Neural cell (in vitro differentiated cells): Measurements from ENCODE around the gene PPP2R2B. TPM values are rescaled to one million over a fixed set of nuclear protein-coding genes. Genes with fewer than 3 reads are reported as not detected.

ENCODE experiments used
- H2AFZ ChIP-seq: fragments of 200-600, 300-800 bp; sonication (generic), shearing (Covaris generic); 2 replicates; pipeline ENCODE4 v1.6.0; 2014; ENCODE audit warnings: low read depth, mild to moderate bottlenecking, antibody characterized with exemption, low read length, moderate library complexity
- H3F3A ChIP-seq: fragments of 200-600 bp; shearing (Covaris generic); 2 replicates; pipeline ENCODE4 v1.6.1; 2016; ENCODE audit warnings: mild to moderate bottlenecking, moderate library complexity, mixed read lengths, antibody characterized with exemption, low read length; ENCODE audit not compliant: insufficient read depth, poor library complexity, severe bottlenecking
- H3K27ac ChIP-seq: fragments of 200-600, 300-800 bp; sonication (generic), shearing (Covaris generic); 2 replicates; pipeline ENCODE4 v1.5.1; 2014; ENCODE audit warnings: mild to moderate bottlenecking, low read length, moderate library complexity
- H3K27me3 ChIP-seq: fragments of 300-800, 200-600 bp; sonication (generic), shearing (Covaris generic); 2 replicates; pipeline ENCODE4 v1.6.0; 2014; ENCODE audit warnings: mild to moderate bottlenecking, low read depth, low read length, moderate library complexity; ENCODE audit not compliant: insufficient read depth
- H3K36me3 ChIP-seq: fragments of 300-800, 200-600 bp; sonication (generic), shearing (Covaris generic); 2 replicates; pipeline ENCODE4 v1.5.1; 2014; ENCODE audit warnings: mild to moderate bottlenecking, antibody characterized with exemption, low read length, moderate library complexity; ENCODE audit not compliant: insufficient read depth
- H3K4me2 ChIP-seq: fragments of 300-800, 200-600 bp; sonication (generic), shearing (Covaris generic); 2 replicates; pipeline ENCODE4 v1.6.0; 2014; ENCODE audit warnings: mild to moderate bottlenecking, low read length
- H3K4me3 ChIP-seq: fragments of 300-800, 200-600 bp; sonication (generic), shearing (Covaris generic); 2 replicates; pipeline ENCODE4 v1.5.1; 2014; ENCODE audit warnings: mild to moderate bottlenecking, low read length, moderate library complexity
- H3K79me2 ChIP-seq: fragments of 200-600 bp; shearing (Covaris generic); replicated peaks from 2 replicates; pipeline ENCODE4 v1.6.0; 2014; ENCODE audit warnings: mild to moderate bottlenecking, low read length, moderate library complexity; ENCODE audit not compliant: insufficient read depth
- H3K9ac ChIP-seq: fragments of 300-800, 200-600 bp; sonication (generic), shearing (Covaris generic); 2 replicates; pipeline ENCODE4 v1.6.1; 2016; ENCODE audit warnings: mild to moderate bottlenecking, low read length, mixed read lengths
- H3K9me2 ChIP-seq: fragments of 200-600 bp; shearing (Covaris generic); 2 replicates; pipeline ENCODE4 v1.6.1; 2016; ENCODE audit warnings: mild to moderate bottlenecking, low read length, mixed read lengths; ENCODE audit not compliant: insufficient read depth
- H3K9me3 ChIP-seq: fragments of 200-600, 300-800 bp; sonication (generic), shearing (Covaris generic); 2 replicates; pipeline ENCODE4 v1.6.1; 2016; ENCODE audit warnings: mild to moderate bottlenecking, mixed run types, low read length, moderate library complexity, mixed read lengths
- H4K20me1 ChIP-seq: fragments of 200-600 bp; shearing (Covaris generic); 2 replicates; pipeline ENCODE4 v1.6.1; 2016; ENCODE audit warnings: mild to moderate bottlenecking, mixed run types; ENCODE audit not compliant: insufficient read depth
- EP300 ChIP-seq: fragments of 450-650 bp; conservative IDR thresholded peaks from 2 replicates; pipeline ENCODE4 v1.6.1; 2014; ENCODE audit warnings: antibody characterized with exemption, mild to moderate bottlenecking, moderate library complexity; ENCODE audit not compliant: poor library complexity, severe bottlenecking
- EZH2 ChIP-seq: fragments of 200-600, 300-800 bp; shearing (Covaris generic), sonication (generic); IDR thresholded peaks from 2 replicates; pipeline ENCODE4 v1.6.1; 2014; ENCODE audit warnings: antibody characterized with exemption, low read length, borderline replicate concordance, mild to moderate bottlenecking; ENCODE audit not compliant: insufficient read depth, poor library complexity, severe bottlenecking
- MXI1 ChIP-seq: fragments of 450-650 bp; conservative IDR thresholded peaks from 2 replicates; pipeline ENCODE4 v1.6.1; 2014; ENCODE audit warnings: antibody characterized with exemption, mild to moderate bottlenecking; ENCODE audit not compliant: poor library complexity, severe bottlenecking
- POLR2AphosphoS5 ChIP-seq: IDR thresholded peaks from 2 replicates; pipeline ENCODE4 v1.6.1; 2012
- RAD21 ChIP-seq: fragments of 450-650 bp; conservative IDR thresholded peaks from 2 replicates; pipeline ENCODE4 v1.6.1; 2014; ENCODE audit warnings: antibody characterized with exemption, mild to moderate bottlenecking, moderate library complexity
- SMC3 ChIP-seq: fragments of 450-650 bp; conservative IDR thresholded peaks from 2 replicates; pipeline ENCODE4 v1.6.1; 2014; ENCODE audit warnings: antibody characterized with exemption, mild to moderate bottlenecking, moderate library complexity; ENCODE audit not compliant: poor library complexity
- TAF1 ChIP-seq: IDR thresholded peaks from 2 replicates; pipeline ENCODE4 v1.6.1; 2012; ENCODE audit warnings: low read depth
- polyA plus RNA-seq: library from polyadenylated mRNA; depleted of rRNA; stranded (reverse); fragments of >200 nt; gene quantifications from 2 replicates; pipeline ENCODE4 v1.2.3, GENCODE V29; 2014
- TF ChIP-seq, protein P1 (sequence below): fragments of 450-650 bp; IDR thresholded peaks from 2 replicates; pipeline ENCODE4 v1.5.1; 2014; ENCODE audit warnings: antibody characterized with exemption, mild to moderate bottlenecking, moderate library complexity; ENCODE audit not compliant: poor library complexity, severe bottlenecking
- TF ChIP-seq, protein P2 (sequence below): IDR thresholded peaks from 2 replicates; pipeline ENCODE4 v1.6.1; 2012; ENCODE audit warnings: borderline replicate concordance

PPP2R2B gene
- polyA plus RNA-seq, 1 donor from 2014 or later = 250 TPM

DNA sequence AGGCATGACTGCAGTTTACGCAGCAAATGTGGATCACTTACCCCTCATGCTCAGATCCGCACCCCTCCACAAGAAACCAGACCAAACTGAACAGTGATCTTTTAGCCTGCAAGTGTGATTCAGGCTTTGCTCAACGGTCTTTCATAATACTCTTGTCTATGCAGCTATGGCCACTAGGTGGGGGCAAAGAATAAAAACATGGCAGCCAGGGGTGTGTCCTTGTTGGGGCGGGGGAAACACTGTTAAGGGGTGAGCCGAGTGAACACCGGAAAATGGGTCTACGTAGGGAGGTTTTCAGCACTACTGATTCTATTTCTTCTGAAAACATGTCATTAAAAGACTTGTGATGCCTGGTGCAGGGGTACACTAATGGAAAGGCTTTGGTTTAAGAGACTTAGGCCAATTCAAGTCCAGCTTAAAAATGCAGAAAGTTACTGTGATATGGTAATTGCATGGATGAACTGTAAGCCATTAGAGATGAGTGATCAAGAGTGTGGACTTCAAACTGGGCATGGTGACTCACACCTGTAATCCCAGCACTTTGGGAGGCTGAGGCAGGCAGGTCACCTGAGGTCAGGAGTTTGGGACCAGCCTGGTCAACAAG is 312.7 kb downstream of the PPP2R2B start:
- TF ChIP-seq EP300 (no peak), RAD21 (peak; percentile 74), TAF1 (no peak), SMC3 (peak; percentile 79), EZH2 (no peak), MXI1 (no peak), POLR2AphosphoS5 (no peak)
- TF ChIP-seq, protein P1, sequence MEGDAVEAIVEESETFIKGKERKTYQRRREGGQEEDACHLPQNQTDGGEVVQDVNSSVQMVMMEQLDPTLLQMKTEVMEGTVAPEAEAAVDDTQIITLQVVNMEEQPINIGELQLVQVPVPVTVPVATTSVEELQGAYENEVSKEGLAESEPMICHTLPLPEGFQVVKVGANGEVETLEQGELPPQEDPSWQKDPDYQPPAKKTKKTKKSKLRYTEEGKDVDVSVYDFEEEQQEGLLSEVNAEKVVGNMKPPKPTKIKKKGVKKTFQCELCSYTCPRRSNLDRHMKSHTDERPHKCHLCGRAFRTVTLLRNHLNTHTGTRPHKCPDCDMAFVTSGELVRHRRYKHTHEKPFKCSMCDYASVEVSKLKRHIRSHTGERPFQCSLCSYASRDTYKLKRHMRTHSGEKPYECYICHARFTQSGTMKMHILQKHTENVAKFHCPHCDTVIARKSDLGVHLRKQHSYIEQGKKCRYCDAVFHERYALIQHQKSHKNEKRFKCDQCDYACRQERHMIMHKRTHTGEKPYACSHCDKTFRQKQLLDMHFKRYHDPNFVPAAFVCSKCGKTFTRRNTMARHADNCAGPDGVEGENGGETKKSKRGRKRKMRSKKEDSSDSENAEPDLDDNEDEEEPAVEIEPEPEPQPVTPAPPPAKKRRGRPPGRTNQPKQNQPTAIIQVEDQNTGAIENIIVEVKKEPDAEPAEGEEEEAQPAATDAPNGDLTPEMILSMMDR = peak; percentile 74
- TF ChIP-seq, protein P2, sequence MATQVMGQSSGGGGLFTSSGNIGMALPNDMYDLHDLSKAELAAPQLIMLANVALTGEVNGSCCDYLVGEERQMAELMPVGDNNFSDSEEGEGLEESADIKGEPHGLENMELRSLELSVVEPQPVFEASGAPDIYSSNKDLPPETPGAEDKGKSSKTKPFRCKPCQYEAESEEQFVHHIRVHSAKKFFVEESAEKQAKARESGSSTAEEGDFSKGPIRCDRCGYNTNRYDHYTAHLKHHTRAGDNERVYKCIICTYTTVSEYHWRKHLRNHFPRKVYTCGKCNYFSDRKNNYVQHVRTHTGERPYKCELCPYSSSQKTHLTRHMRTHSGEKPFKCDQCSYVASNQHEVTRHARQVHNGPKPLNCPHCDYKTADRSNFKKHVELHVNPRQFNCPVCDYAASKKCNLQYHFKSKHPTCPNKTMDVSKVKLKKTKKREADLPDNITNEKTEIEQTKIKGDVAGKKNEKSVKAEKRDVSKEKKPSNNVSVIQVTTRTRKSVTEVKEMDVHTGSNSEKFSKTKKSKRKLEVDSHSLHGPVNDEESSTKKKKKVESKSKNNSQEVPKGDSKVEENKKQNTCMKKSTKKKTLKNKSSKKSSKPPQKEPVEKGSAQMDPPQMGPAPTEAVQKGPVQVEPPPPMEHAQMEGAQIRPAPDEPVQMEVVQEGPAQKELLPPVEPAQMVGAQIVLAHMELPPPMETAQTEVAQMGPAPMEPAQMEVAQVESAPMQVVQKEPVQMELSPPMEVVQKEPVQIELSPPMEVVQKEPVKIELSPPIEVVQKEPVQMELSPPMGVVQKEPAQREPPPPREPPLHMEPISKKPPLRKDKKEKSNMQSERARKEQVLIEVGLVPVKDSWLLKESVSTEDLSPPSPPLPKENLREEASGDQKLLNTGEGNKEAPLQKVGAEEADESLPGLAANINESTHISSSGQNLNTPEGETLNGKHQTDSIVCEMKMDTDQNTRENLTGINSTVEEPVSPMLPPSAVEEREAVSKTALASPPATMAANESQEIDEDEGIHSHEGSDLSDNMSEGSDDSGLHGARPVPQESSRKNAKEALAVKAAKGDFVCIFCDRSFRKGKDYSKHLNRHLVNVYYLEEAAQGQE = no peak
- Histone ChIP-seq H3K27me3 (no peaks in the 10 kb centered on the region), H3K9me2 (no peaks in the 10 kb centered on the region), H3K9ac (no peak overlapping the region), H3F3A (no peaks in the 10 kb centered on the region), H4K20me1 (no peaks in the 10 kb centered on the region), H3K9me3 (peaks cover 2% of the 10 kb centered on the region), H3K79me2 (no peaks in the 10 kb centered on the region), H2AFZ (no peak overlapping the region), H3K4me3 (no peak overlapping the region), H3K27ac (no peak overlapping the region), H3K4me2 (no peak overlapping the region), H3K36me3 (no peaks in the 10 kb centered on the region)

DNA sequence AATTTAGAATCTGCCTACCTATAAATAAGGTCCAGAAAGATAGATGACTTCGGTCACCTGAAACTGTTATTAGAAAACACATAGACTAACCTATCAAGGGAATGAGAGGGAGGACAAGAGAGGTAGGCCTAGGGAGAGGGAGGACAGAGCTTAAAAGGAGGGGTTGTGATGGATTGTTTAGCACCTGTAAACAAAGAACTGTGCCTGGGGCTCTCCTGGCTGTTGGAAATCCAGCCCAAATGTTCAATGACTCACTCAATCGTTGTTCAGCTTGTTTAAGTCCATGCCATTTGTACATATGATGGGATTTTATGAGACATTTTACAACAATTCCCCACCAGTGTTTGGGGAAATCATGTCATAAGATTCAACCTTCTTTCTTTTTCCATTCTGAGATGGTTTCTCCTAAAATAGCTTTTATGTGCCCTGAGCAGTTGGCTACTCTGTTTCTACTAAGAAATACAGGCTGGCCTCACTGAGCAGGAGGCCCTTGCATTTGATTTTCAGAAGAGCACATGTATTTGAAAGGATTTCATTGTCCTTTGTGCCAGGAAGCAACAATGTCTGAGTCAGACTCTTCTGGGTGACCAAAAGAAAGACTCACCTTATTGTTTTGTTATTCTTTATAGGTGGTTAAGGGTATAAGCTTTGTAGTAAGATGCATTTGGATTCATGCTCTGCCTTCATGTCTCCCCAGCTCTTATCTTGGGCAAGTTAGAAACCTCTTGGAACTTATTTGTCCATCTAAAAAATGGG is 314.4 kb downstream of the PPP2R2B start:
- TF ChIP-seq, protein P1 = no peak
- TF ChIP-seq MXI1 (no peak), POLR2AphosphoS5 (no peak), TAF1 (no peak), RAD21 (no peak), EZH2 (no peak), EP300 (no peak), SMC3 (no peak)
- TF ChIP-seq, protein P2 = no peak
- no peak overlapping the region for H2AFZ ChIP-seq
- no peaks in the 10 kb centered on the region for H4K20me1 ChIP-seq

More for the DNA sequence above, 314.4 kb downstream of the PPP2R2B start:
- H3K9me3 ChIP-seq = no peaks in the 10 kb centered on the region
- H3K4me2 ChIP-seq = no peak overlapping the region
- no peak overlapping the region for H3K9ac ChIP-seq
- H3K36me3 ChIP-seq = no peaks in the 10 kb centered on the region
- no peaks in the 10 kb centered on the region for H3F3A ChIP-seq
- H3K4me3 ChIP-seq = no peak overlapping the region
- no peaks in the 10 kb centered on the region for H3K27me3 ChIP-seq
- no peak overlapping the region for H3K27ac ChIP-seq
- H3K9me2 ChIP-seq = no peaks in the 10 kb centered on the region
- H3K79me2 ChIP-seq = no peaks in the 10 kb centered on the region
